Measurements from ENCODE around the gene GRB10. TPM values are rescaled to one million over a fixed set of nuclear protein-coding genes. Genes with fewer than 3 reads are reported as not detected.

Gene GRB10
- total RNA-seq, 5 donors from 2014 or later (not counting 1 experiment from before 2014, with no cell fraction given) = 7.1 to 11.1 (median 10.1) TPM

GRCh38 chr7:50766106-50766848, 16.4 kb downstream of the GRB10 start:
- ChIA-PET CTCF (no interaction called here), POLR2A (no interaction called here)
- H3K36me3 ChIP-seq (ENCODE audit: control insufficient read depth in 2 of 2, extremely low read depth in 1 of 2, insufficient read depth in 1 of 2, low read length in 1 of 2) = peaks cover 0 to 4% of the 10 kb centered on the region in 2 donors
- H3K9me3 Mint-ChIP-seq = peaks cover 10 to 22% (median 16%) of the 10 kb centered on the region in 3 donors
- no peak overlapping the region for H3K27ac ChIP-seq (ENCODE audit: low read length)
- ATAC-seq (replicated peaks in 1 of 4) (no peak), DNase-seq (no peak)
- H3K4me3 Mint-ChIP-seq = no peak overlapping the region
- WGBS (ENCODE audit: insufficient coverage) = 60% methylated on average over 1 of the region's 5 CpGs
- H3K4me1 ChIP-seq (ENCODE audit: control insufficient read depth in 1 of 2, extremely low read depth in 1 of 2, insufficient read depth in 2 of 2, low read length in 2 of 2) = peaks cover 5 to 6% of the 10 kb centered on the region in 2 experiments
- no peak overlapping the region for H3K4me3 ChIP-seq (ENCODE audit: control insufficient read depth in 1 of 2, extremely low read depth in 1 of 2, low read length in 1 of 2)
- H3K9me3 ChIP-seq = no peaks in the 10 kb centered on the region
- peaks cover 0 to 4% of the 10 kb centered on the region in 2 experiments for H3K27me3 ChIP-seq (replicated peaks in 1 of 2; ENCODE audit: control insufficient read depth in 2 of 2, extremely low read depth in 1 of 2, insufficient read depth in 2 of 2, low read length in 1 of 2)
- no peaks in the 10 kb centered on the region for H3K27me3 Mint-ChIP-seq
- H3K4me1 Mint-ChIP-seq = peaks cover 13 to 41% (median 16%) of the 10 kb centered on the region in 3 donors
- H3K36me3 Mint-ChIP-seq = no peaks in the 10 kb centered on the region
- H3K27ac Mint-ChIP-seq = no peak overlapping the region

GRCh38 chr7:50762337-50762736, 20.4 kb downstream of the GRB10 start:
- H3K4me3 Mint-ChIP-seq = peak overlapping the region in 1 of 3 donors; percentile 72
- H3K9me3 Mint-ChIP-seq = peaks cover 10 to 16% (median 14%) of the 10 kb centered on the region in 3 donors
- H3K27me3 Mint-ChIP-seq = no peaks in the 10 kb centered on the region
- peaks cover 6 to 8% of the 10 kb centered on the region in 2 experiments for H3K4me1 ChIP-seq (ENCODE audit: control insufficient read depth in 1 of 2, extremely low read depth in 1 of 2, insufficient read depth in 2 of 2, low read length in 2 of 2)
- no peaks in the 10 kb centered on the region for H3K36me3 Mint-ChIP-seq
- H3K4me3 ChIP-seq (ENCODE audit: control insufficient read depth in 1 of 2, extremely low read depth in 1 of 2, low read length in 1 of 2) = no peak overlapping the region
- no peaks in the 10 kb centered on the region for H3K9me3 ChIP-seq
- H3K36me3 ChIP-seq (ENCODE audit: control insufficient read depth in 2 of 2, extremely low read depth in 1 of 2, insufficient read depth in 1 of 2, low read length in 1 of 2) = peaks cover 0 to 4% of the 10 kb centered on the region in 2 donors
- no peak overlapping the region for H3K27ac ChIP-seq (ENCODE audit: low read length)
- peaks cover 0 to under 1% of the 10 kb centered on the region in 2 experiments for H3K27me3 ChIP-seq (replicated peaks in 1 of 2; ENCODE audit: control insufficient read depth in 2 of 2, extremely low read depth in 1 of 2, insufficient read depth in 2 of 2, low read length in 1 of 2)
- POLR2A ChIA-PET = no interaction called here
- H3K4me1 Mint-ChIP-seq = peaks cover 21 to 34% (median 23%) of the 10 kb centered on the region in 3 donors
- ATAC-seq (replicated peaks in 1 of 4) (no peak), DNase-seq (no peak)
- CTCF ChIA-PET = interaction anchor here in 1 of 2 donors (0.7 to 1.0 kb wide), 2 partner anchors 22 to 25 kb away, joined by 3 to 5 read pairs; no protein-coding TSS in a partner anchor
- WGBS (ENCODE audit: insufficient coverage) = 80% methylated on average over 1 of the region's 2 CpGs
- H3K27ac Mint-ChIP-seq = no peak overlapping the region

DNA sequence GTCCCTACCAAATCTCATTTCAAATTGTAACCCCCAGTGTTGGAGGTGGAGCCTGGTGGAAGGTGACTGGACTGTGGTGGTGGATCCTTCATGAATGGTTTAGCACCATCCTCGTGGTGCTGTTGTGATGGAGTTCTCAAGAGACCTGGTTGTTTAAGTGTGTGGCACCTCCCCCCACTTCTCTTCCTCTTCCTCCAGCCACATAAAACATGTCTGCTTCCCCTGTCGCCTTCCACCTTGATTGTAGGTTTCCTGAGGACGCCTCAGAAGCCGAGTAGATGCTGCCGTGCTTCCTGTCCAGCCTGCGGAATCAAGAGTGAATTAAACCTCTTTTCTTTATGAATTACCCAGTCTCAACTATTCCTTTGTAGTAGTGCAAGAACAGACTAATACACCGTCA, 21.0 kb downstream of the GRB10 start:
- Histone ChIP-seq H3K4me3 (ENCODE audit: control insufficient read depth in 1 of 2, extremely low read depth in 1 of 2, low read length in 1 of 2) (no peak overlapping the region), H3K36me3 (ENCODE audit: control insufficient read depth in 2 of 2, extremely low read depth in 1 of 2, insufficient read depth in 1 of 2, low read length in 1 of 2) (peaks cover 0 to 4% of the 10 kb centered on the region in 2 donors), H3K27me3 (replicated peaks in 1 of 2; ENCODE audit: control insufficient read depth in 2 of 2, extremely low read depth in 1 of 2, insufficient read depth in 2 of 2, low read length in 1 of 2) (no peaks in the 10 kb centered on the region), H3K4me1 (ENCODE audit: control insufficient read depth in 1 of 2, extremely low read depth in 1 of 2, insufficient read depth in 2 of 2, low read length in 2 of 2) (peaks cover 6 to 8% of the 10 kb centered on the region in 2 experiments), H3K27ac (ENCODE audit: low read length) (no peak overlapping the region), H3K9me3 (no peaks in the 10 kb centered on the region)
- Mint-ChIP-seq H3K27ac (peak overlapping the region; percentile 35 to 41), H3K9me3 (peaks cover 10 to 16% (median 14%) of the 10 kb centered on the region in 3 donors), H3K27me3 (no peaks in the 10 kb centered on the region), H3K4me3 (peak overlapping the region in 1 of 3 donors; percentile 72), H3K4me1 (peaks cover 21 to 32% (median 23%) of the 10 kb centered on the region in 3 donors), H3K36me3 (no peaks in the 10 kb centered on the region)
- 0% methylated on average over 2 of the region's 7 CpGs for WGBS (ENCODE audit: insufficient coverage)
- peak in 2 of 35 experiments; percentile 2 to 10 for DNase-seq
- ChIA-PET CTCF (no interaction called here), POLR2A (no interaction called here)
- peak; percentile 43 to 75 (median 52) for ATAC-seq (replicated peaks in 1 of 4)

DNA sequence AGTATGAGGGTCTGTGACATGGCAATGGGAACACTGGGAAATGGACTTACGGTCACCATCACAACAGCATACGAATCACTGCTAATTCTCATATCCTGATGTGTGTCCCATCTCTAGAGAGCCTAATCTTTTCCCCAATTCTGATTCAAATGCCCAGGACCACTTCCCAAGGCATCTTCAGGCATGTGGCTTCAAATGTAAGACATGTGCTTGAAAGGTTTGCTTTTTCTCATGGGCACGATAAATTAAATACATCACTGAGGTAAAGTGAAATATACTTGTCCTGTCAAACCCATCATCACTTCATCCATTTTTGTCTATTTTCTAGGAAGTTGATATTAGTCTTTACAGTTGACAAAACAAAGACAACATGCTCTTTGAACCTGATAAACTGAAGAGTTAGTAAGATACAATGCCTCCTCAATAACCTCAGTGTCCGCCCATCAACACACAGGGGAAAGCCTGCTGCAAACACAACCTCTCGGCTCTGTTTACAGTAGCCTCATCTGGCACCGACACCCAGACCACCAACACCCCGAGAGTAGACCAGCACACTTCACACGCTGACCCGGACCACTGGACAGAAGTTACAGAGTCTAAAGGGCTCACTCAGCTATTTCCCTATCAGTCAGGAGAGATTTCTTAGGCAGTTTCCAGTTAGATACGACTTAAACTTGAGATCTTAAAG, 24.8 kb downstream of the GRB10 start:
- no peak overlapping the region for H3K27ac ChIP-seq (ENCODE audit: low read length)
- H3K27me3 ChIP-seq (replicated peaks in 1 of 2; ENCODE audit: control insufficient read depth in 2 of 2, extremely low read depth in 1 of 2, insufficient read depth in 2 of 2, low read length in 1 of 2) = no peaks in the 10 kb centered on the region
- DNase-seq (no peak), ATAC-seq (replicated peaks in 1 of 4) (no peak)
- Mint-ChIP-seq H3K27ac (no peak overlapping the region), H3K9me3 (peaks cover 2 to 8% (median 8%) of the 10 kb centered on the region in 3 donors), H3K4me1 (peaks cover 28 to 33% (median 32%) of the 10 kb centered on the region in 3 donors), H3K27me3 (no peaks in the 10 kb centered on the region), H3K4me3 (no peak overlapping the region), H3K36me3 (no peaks in the 10 kb centered on the region)
- H3K36me3 ChIP-seq (ENCODE audit: control insufficient read depth in 2 of 2, extremely low read depth in 1 of 2, insufficient read depth in 1 of 2, low read length in 1 of 2) = no peaks in the 10 kb centered on the region
- peaks cover 12 to 19% of the 10 kb centered on the region in 2 experiments for H3K4me1 ChIP-seq (ENCODE audit: control insufficient read depth in 1 of 2, extremely low read depth in 1 of 2, insufficient read depth in 2 of 2, low read length in 2 of 2)
- H3K4me3 ChIP-seq (ENCODE audit: control insufficient read depth in 1 of 2, extremely low read depth in 1 of 2, low read length in 1 of 2) = no peak overlapping the region
- ChIA-PET POLR2A (no interaction called here), CTCF (no interaction called here)
- WGBS (ENCODE audit: insufficient coverage) = 92% methylated on average over 6 of the region's 10 CpGs
- H3K9me3 ChIP-seq = no peaks in the 10 kb centered on the region

GRCh38 chr7:50756180-50756579, 26.5 kb downstream of the GRB10 start:
- H3K4me1 ChIP-seq (ENCODE audit: control insufficient read depth in 1 of 2, extremely low read depth in 1 of 2, insufficient read depth in 2 of 2, low read length in 2 of 2) = peaks cover 7 to 12% of the 10 kb centered on the region in 2 experiments
- POLR2A ChIA-PET = no interaction called here
- no peak overlapping the region for H3K27ac ChIP-seq (ENCODE audit: low read length)
- H3K9me3 ChIP-seq = no peaks in the 10 kb centered on the region
- no peaks in the 10 kb centered on the region for H3K9me3 Mint-ChIP-seq
- no peak overlapping the region for H3K4me3 ChIP-seq (ENCODE audit: control insufficient read depth in 1 of 2, extremely low read depth in 1 of 2, low read length in 1 of 2)
- CTCF ChIA-PET = no interaction called here
- DNase-seq (no peak), ATAC-seq (replicated peaks in 1 of 4) (no peak)
- H3K4me3 Mint-ChIP-seq = no peak overlapping the region
- no peaks in the 10 kb centered on the region for H3K27me3 ChIP-seq (replicated peaks in 1 of 2; ENCODE audit: control insufficient read depth in 2 of 2, extremely low read depth in 1 of 2, insufficient read depth in 2 of 2, low read length in 1 of 2)
- WGBS (ENCODE audit: insufficient coverage) = 93% methylated on average over 6 of the region's 9 CpGs
- no peaks in the 10 kb centered on the region for H3K36me3 ChIP-seq (ENCODE audit: control insufficient read depth in 2 of 2, extremely low read depth in 1 of 2, insufficient read depth in 1 of 2, low read length in 1 of 2)
- no peak overlapping the region for H3K27ac Mint-ChIP-seq
- no peaks in the 10 kb centered on the region for H3K36me3 Mint-ChIP-seq
- H3K27me3 Mint-ChIP-seq = no peaks in the 10 kb centered on the region
- peaks cover 14 to 19% (median 19%) of the 10 kb centered on the region in 3 donors for H3K4me1 Mint-ChIP-seq

GRCh38 chr7:50754684-50755083, 28.0 kb downstream of the GRB10 start:
- Mint-ChIP-seq H3K4me3 (no peak overlapping the region), H3K36me3 (no peaks in the 10 kb centered on the region), H3K9me3 (no peaks in the 10 kb centered on the region), H3K27me3 (no peaks in the 10 kb centered on the region), H3K4me1 (peaks cover 7 to 16% (median 11%) of the 10 kb centered on the region in 3 donors), H3K27ac (no peak overlapping the region)
- H3K36me3 ChIP-seq (ENCODE audit: control insufficient read depth in 2 of 2, extremely low read depth in 1 of 2, insufficient read depth in 1 of 2, low read length in 1 of 2) = no peaks in the 10 kb centered on the region
- H3K27ac ChIP-seq (ENCODE audit: low read length) = no peak overlapping the region
- WGBS (ENCODE audit: insufficient coverage) = 100% methylated on average over 2 of the region's 6 CpGs
- ATAC-seq (replicated peaks in 1 of 4) (no peak), DNase-seq (no peak)
- ChIA-PET POLR2A (no interaction called here), CTCF (interaction anchor here in 1 of 2 donors (0.6 kb wide), 1 partner anchor 19 kb away, joined by 3 read pairs; no protein-coding TSS in a partner anchor)
- H3K27me3 ChIP-seq (replicated peaks in 1 of 2; ENCODE audit: control insufficient read depth in 2 of 2, extremely low read depth in 1 of 2, insufficient read depth in 2 of 2, low read length in 1 of 2) = peaks cover 0 to 2% of the 10 kb centered on the region in 2 experiments
- H3K4me1 ChIP-seq (ENCODE audit: control insufficient read depth in 1 of 2, extremely low read depth in 1 of 2, insufficient read depth in 2 of 2, low read length in 2 of 2) = peaks cover 4 to 12% of the 10 kb centered on the region in 2 experiments
- H3K9me3 ChIP-seq = no peaks in the 10 kb centered on the region
- no peak overlapping the region for H3K4me3 ChIP-seq (ENCODE audit: control insufficient read depth in 1 of 2, extremely low read depth in 1 of 2, low read length in 1 of 2)
